ENCODE measurements around the gene BAD.
A peak's percentile ranks its signal among the peaks of the same experiment; 100 is the strongest.

The BAD gene

DNA sequence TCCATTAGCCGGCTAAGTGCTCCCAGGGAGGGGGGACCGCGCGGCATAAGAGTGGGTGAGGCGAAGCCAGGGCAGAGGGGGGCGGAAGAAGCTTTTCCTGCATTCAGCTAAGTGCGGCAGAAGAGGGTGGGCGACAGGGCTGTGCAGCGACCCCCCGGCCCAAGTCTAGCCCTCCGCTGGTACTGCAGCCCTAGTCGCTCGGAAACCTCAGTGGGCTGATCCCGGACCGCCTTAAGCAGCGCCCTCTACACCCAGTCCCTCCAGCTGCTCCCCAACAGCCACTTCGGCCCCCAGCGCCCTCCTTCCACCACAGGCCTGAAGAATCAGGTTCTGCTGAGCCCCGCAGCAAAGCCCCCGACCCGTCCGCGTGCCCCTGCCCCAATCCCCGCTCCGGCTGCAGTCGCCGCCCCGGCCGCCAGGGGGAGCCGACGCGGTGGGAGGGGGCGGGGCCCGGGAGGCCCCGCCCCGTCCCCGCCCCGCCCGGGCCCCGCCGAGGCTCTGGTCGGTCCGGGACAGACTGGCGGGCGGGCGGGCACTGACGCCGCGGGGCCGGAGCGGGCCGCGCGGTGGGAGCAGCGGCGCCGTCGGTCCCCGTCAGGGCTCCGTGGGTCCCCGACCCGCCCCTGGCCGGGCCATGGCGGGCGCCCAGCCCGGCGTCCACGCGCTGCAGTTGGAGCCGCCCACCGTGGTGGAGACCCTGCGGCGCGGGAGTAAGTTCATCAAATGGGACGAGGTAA is 33.3 kb downstream of the BAD start, which contains the start of gene PLCB3:
TSS of gene PLCB3 (plus strand) at position 515 of the 737 bp plus-strand sequence. CDS start at position 635, 120 bp downstream.
- TF ChIP-seq, protein P1, sequence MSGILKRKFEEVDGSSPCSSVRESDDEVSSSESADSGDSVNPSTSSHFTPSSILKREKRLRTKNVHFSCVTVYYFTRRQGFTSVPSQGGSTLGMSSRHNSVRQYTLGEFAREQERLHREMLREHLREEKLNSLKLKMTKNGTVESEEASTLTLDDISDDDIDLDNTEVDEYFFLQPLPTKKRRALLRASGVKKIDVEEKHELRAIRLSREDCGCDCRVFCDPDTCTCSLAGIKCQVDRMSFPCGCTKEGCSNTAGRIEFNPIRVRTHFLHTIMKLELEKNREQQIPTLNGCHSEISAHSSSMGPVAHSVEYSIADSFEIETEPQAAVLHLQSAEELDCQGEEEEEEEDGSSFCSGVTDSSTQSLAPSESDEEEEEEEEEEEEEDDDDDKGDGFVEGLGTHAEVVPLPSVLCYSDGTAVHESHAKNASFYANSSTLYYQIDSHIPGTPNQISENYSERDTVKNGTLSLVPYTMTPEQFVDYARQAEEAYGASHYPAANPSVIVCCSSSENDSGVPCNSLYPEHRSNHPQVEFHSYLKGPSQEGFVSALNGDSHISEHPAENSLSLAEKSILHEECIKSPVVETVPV (CRISPR knock-in tag; IDR thresholded peaks at IDR 0.05), result no peak
- no peak for TF ChIP-seq TOX (CRISPR knock-in tag; IDR thresholded peaks at IDR 0.05; ENCODE audit: borderline replicate concordance)
- peak; percentile 14 for ATAC-seq

DNA sequence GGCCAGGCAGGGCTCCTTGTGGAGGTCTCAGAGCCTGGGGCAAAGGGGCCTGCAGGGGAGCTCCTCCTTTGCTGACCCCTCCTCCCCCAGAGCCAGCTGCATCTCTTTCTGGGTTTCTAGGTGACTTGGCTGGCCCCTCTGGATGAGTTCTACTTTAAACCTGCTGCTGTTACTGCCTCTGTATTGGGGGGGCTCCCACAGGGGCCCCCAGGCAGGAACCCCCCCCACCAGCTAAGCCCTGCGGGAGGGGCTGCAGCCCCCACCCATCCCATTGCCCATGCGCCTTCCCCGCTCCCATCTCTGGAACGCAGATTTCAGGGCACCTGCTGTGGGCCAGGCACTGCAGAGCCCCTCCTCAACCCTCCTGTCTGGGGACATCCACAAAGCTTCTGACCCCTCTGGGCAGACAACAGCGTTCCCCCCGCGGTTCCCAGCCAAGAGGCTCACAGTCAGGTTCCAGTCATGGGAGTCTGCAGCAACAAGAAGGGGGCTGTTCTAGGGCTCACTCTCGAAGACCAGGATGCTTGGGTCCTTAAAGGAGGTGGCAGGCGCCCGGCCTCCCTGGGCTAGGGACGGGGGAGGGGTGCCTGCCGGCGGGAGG is 34.0 kb downstream of the BAD start:
- TF ChIP-seq OSR1 (CRISPR knock-in tag; IDR thresholded peaks at IDR 0.05) (no peak), CSDC2 (CRISPR knock-in tag; IDR thresholded peaks at IDR 0.05) (no peak), TOX (CRISPR knock-in tag; IDR thresholded peaks at IDR 0.05; ENCODE audit: borderline replicate concordance) (no peak), SNAI2 (CRISPR knock-in tag; IDR thresholded peaks at IDR 0.05) (no peak), PPARA (CRISPR knock-in tag; IDR thresholded peaks at IDR 0.05; ENCODE audit: borderline replicate concordance) (no peak), ZNF70 (CRISPR knock-in tag; IDR thresholded peaks at IDR 0.05) (no peak), ZFP3 (CRISPR knock-in tag; IDR thresholded peaks at IDR 0.05) (no peak), ZNF8 (CRISPR knock-in tag; IDR thresholded peaks at IDR 0.05) (no peak), BACH2 (CRISPR knock-in tag; IDR thresholded peaks at IDR 0.05; ENCODE audit: borderline replicate concordance) (no peak), ZFP30 (CRISPR knock-in tag; IDR thresholded peaks at IDR 0.05) (no peak), RARB (CRISPR knock-in tag; IDR thresholded peaks at IDR 0.05) (no peak), ZNF565 (CRISPR knock-in tag; conservative IDR thresholded peaks at IDR 0.05; ENCODE audit: low read depth) (no peak), ZC3H10 (CRISPR knock-in tag; IDR thresholded peaks at IDR 0.05) (no peak)
- TF ChIP-seq, protein P1 (CRISPR knock-in tag; IDR thresholded peaks at IDR 0.05), result no peak
- TF ChIP-seq, protein P2, sequence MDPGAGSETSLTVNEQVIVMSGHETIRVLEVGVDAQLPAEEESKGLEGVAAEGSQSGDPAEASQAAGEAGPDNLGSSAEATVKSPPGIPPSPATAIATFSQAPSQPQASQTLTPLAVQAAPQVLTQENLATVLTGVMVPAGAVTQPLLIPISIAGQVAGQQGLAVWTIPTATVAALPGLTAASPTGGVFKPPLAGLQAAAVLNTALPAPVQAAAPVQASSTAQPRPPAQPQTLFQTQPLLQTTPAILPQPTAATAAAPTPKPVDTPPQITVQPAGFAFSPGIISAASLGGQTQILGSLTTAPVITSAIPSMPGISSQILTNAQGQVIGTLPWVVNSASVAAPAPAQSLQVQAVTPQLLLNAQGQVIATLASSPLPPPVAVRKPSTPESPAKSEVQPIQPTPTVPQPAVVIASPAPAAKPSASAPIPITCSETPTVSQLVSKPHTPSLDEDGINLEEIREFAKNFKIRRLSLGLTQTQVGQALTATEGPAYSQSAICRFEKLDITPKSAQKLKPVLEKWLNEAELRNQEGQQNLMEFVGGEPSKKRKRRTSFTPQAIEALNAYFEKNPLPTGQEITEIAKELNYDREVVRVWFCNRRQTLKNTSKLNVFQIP (CRISPR knock-in tag; IDR thresholded peaks at IDR 0.05; ENCODE audit: borderline replicate concordance, low read depth), result no peak
- TF ChIP-seq, protein P3, sequence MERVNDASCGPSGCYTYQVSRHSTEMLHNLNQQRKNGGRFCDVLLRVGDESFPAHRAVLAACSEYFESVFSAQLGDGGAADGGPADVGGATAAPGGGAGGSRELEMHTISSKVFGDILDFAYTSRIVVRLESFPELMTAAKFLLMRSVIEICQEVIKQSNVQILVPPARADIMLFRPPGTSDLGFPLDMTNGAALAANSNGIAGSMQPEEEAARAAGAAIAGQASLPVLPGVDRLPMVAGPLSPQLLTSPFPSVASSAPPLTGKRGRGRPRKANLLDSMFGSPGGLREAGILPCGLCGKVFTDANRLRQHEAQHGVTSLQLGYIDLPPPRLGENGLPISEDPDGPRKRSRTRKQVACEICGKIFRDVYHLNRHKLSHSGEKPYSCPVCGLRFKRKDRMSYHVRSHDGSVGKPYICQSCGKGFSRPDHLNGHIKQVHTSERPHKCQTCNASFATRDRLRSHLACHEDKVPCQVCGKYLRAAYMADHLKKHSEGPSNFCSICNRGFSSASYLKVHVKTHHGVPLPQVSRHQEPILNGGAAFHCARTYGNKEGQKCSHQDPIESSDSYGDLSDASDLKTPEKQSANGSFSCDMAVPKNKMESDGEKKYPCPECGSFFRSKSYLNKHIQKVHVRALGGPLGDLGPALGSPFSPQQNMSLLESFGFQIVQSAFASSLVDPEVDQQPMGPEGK (CRISPR knock-in tag; IDR thresholded peaks at IDR 0.05; ENCODE audit: borderline replicate concordance), result no peak
- TF ChIP-seq, protein P4, sequence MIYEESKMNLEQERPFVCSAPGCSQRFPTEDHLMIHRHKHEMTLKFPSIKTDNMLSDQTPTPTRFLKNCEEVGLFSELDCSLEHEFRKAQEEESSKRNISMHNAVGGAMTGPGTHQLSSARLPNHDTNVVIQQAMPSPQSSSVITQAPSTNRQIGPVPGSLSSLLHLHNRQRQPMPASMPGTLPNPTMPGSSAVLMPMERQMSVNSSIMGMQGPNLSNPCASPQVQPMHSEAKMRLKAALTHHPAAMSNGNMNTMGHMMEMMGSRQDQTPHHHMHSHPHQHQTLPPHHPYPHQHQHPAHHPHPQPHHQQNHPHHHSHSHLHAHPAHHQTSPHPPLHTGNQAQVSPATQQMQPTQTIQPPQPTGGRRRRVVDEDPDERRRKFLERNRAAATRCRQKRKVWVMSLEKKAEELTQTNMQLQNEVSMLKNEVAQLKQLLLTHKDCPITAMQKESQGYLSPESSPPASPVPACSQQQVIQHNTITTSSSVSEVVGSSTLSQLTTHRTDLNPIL (CRISPR knock-in tag; IDR thresholded peaks at IDR 0.05; ENCODE audit: low read depth), result no peak
- TF ChIP-seq, protein P5, sequence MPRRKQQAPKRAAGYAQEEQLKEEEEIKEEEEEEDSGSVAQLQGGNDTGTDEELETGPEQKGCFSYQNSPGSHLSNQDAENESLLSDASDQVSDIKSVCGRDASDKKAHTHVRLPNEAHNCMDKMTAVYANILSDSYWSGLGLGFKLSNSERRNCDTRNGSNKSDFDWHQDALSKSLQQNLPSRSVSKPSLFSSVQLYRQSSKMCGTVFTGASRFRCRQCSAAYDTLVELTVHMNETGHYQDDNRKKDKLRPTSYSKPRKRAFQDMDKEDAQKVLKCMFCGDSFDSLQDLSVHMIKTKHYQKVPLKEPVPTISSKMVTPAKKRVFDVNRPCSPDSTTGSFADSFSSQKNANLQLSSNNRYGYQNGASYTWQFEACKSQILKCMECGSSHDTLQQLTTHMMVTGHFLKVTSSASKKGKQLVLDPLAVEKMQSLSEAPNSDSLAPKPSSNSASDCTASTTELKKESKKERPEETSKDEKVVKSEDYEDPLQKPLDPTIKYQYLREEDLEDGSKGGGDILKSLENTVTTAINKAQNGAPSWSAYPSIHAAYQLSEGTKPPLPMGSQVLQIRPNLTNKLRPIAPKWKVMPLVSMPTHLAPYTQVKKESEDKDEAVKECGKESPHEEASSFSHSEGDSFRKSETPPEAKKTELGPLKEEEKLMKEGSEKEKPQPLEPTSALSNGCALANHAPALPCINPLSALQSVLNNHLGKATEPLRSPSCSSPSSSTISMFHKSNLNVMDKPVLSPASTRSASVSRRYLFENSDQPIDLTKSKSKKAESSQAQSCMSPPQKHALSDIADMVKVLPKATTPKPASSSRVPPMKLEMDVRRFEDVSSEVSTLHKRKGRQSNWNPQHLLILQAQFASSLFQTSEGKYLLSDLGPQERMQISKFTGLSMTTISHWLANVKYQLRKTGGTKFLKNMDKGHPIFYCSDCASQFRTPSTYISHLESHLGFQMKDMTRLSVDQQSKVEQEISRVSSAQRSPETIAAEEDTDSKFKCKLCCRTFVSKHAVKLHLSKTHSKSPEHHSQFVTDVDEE (CRISPR knock-in tag; IDR thresholded peaks at IDR 0.05), result no peak
- ATAC-seq, result peak; percentile 4; the same call in 2 of the 3 replicates
